HCEC 1CT (cell line): ENCODE measurements around the gene SEMA5B.
A peak's percentile ranks its signal among the peaks of the same experiment; 100 is the strongest.

Experiments used
- DNase-seq: peaks from one replicate; pipeline ENCODE4 v3.0.0-alpha.2; 2017

Gene SEMA5B

DNA sequence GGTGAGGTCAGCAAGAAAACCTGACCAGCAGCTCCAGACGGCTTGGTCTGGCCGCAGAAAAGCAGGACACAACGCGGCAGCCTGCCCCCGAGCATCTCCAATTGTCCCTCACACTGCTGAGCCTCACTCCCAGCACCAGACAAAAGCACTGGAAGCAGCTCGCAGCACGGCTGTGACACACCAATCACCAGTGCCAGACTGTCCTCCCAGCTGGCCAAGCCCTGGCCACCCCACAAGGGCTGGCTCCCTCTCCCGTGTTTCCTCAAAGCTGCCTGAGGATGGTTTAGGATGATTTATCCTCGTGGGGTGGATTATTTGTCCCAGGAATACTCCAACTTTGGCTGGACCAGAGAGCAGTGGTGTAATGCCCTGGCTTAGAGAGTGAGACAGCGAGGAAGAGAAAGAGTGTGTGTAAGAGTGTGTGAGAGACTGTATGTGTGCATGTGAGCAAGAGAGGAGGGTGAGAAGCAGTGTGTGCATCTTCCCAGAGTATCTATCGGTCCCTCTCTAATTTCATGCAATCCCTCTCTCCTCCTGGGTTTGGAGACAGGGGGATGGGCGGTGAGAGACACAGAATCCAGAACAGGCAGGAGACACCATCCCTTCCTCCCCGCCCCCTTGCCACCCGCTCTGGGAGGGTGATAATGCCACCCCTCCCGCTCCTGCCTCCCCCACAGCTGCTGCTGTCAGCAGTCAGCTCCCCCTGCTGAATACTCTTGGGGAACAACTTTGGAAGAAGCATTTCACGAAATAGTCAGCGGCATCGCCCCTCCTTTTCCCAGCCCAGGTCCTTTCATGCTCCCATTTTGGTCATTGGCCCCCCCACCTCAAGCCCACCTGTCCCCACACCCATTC is 34.2 kb downstream of the SEMA5B start:
- no peak for DNase-seq

DNA sequence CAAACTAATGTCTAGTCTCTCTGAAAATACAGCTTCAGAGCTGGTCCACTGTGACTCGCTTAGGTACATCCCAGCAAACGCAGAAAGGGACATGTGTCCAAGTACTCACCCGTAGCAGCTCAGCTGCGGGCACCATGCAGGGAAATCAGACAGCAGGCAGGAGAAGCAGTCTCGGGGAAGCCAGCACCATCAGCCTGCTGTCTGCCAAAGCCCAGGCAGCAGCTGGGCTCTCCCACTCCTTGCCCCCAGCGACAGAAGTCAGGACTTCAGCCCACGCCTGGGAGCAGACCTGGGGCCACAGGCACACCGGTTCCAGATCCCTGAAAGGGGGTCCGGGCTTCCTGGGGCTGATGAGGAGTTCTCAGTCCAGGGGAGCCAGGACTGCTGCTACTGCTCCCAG is 34.9 kb downstream of the SEMA5B start:
- DNase-seq: no peak

DNA sequence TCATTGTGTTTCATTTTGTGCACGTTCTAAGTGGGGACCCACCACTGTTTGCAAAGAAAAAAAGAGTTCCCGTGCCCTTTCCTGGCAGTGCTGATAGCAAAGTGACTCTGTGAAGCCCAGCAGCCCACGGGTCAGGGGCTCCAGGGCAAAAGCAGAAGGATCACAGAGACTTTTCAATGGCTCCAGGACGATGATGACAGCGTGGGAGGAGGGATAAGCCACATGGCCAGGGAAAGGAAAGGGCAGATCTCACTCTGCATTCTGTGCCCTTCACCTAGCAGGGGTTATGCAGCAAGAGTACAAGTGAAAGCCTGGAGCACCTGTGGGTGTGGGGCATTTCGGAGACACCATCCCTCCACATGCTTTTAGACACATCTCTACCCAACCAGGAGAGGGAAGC is 35.4 kb downstream of the SEMA5B start:
- no peak for DNase-seq

DNA sequence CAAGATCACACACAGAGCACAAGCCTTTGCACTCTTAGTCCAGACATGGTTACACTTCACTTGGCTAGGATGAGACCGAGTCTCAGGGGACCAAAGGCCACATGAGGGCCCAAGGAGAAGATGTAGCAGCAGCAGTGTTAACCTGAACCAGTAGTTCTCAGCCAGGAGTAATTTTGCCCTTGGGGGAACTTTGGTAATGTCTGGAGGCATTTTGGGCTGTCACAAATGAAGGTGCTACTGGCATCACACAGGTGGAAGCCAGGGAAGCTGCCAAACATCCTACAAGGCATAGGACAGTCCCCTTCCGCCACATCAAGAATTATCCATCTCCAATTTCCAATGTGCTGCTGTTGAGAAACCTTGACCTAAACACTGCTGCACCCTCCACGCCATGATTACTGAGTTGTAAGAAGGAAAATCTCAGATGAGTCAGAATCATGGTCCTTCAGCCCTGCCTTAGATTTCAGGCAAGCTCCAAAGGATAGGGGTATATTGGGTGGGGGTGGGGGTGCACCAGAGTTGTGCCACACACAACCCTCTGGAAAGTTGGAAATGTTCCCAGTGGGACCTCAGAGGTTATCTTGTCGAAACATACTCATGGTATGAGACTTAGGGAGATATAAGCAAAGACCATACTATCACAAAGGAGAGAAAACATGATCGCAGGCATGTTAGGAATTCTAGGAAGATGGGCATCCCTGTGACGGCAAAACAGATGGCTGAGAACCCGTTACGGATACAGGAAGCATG is 36.2 kb downstream of the SEMA5B start:
- no peak for DNase-seq

DNA sequence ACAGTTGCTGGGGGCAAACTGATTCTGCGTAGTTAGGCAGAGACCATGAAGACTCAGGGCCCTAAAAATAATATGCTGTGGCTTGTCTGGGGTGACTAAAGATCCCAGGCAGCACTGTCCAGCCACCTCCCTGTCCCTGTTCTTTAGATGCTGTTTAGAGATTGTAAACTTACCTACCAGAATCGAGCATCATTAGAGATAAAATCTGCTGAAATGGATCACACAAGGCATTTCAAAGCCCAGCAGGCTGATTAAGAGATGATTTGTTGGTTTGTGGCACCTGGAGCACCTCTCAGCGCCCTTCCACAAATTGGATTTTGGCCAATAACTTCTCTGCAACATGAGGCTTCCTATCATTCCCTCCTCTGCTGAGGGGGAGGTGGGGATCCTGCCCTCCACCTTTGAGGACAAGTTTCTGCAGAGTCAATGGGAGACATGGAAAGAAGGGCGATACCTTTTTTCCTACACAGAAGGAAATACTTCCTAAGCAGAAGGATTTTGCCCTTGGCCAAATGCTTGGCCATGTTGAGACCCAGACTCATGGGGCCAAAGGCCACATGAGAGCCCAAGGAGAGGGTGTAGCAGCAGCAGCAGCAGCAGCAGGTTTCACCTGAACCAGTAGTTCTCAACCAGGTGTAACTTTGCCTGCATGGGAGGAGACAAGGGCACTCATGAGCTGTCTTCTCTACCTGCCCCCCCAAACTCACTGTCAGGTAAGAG is 37.5 kb downstream of the SEMA5B start:
- DNase-seq: no peak

DNA sequence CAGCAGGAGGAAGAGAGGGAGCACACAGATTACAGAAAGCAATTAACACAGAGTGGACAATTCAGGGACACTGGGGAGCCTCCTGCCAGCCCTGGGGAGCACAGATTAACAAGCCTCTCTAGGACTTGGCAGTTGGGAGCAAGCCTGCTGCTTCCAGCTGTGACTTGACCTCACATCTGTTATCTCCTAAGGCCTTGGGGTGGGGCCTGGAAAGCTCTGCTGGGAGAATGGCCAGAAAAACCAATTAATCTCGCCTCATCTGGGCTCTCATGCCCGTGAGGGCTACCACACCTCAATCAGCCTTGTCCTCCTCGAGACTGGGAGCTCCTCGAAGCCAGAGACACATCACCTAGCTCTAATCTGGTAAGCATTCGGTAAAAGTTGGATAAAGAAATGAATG is 39.1 kb downstream of the SEMA5B start:
- no peak for DNase-seq

DNA sequence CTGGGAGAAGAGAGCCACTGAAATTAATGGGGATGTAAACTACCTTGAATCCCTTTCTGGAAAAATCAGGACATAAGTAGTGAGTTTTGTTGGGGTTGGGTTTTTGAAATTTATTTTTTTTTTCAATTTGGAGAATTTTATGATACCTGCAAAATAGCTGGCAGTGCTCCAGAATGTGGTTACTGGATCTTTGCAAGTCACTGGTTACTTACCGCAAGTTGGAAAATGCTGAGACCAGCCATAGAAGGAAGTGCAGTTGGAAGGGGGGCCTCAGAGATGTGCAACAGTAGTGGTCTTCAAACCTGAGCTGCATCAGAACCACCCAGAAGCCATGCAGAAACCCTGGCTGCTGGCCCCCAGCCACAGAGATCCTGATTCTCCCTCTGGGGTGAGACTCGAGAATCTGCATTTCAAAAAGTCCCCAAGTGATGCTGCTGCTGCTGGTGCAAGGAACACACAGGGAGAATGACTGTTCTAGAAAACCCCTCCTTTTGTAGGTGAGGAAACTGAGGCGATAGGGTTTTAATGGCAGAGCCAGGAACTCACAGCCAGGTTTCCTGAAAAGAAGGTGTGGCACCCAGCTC is 39.7 kb downstream of the SEMA5B start:
- no peak for DNase-seq

DNA sequence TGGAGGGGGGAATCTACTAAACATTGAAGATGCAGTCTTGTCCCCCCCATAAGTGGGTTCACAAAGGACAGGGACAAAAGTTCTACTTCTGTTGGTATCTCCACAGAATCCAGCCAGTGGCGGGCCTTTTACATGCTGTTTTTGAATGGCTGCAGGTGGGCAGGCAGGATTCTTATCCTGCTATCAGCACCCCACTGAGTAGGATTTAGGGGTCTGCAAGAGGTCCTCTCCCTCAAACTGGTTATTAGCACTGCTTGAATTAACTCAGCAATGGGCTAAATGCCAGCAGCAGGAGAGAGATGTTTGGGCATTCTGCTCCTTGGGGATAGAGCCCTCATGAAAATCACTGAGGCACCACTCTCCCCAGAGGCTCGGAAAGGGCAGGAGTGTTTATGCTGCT is 40.3 kb downstream of the SEMA5B start:
- DNase-seq: no peak

DNA sequence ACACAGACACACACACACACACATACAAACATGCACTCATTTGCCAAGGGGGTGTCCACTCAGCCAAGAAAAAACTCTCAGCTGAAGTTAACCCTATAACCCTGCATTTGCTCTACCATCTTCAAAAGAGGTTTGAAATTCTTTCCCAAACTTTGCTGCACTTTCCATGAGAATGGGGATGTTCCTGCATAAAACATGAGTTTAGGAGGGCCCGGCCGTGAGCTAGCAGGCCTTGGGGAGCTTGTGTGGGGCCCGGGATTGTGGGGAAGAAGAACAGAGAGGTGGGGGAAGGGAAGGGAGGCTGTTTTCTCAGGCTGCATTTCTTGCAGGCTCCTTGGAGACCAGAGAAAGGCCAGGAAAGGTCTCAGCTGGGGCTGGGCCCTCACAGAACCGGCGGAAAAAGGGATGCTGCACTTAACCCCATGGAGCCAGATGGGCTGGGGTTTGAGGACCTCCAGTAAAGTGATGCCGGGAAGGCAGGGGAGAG is 40.8 kb downstream of the SEMA5B start:
- no peak for DNase-seq

DNA sequence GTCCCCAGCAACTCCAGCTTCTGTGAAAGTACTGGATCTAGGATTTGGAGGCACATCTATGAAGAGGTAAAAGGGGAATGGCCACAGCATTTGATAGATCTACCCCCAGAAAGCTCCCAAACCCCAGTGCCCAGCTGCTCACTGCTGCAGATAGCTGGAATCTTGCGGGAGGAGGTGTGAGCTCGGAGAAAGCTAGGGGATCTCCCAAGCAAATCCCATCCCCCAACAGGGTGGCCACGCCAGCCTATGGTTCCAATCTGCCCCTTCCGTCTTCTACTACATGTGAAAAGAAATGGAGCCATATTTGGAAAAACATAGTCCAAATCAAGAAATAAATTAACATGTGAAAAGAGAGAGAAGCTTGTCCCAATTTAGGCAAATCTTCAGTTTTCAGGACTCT is 42.0 kb downstream of the SEMA5B start:
- DNase-seq: no peak

DNA sequence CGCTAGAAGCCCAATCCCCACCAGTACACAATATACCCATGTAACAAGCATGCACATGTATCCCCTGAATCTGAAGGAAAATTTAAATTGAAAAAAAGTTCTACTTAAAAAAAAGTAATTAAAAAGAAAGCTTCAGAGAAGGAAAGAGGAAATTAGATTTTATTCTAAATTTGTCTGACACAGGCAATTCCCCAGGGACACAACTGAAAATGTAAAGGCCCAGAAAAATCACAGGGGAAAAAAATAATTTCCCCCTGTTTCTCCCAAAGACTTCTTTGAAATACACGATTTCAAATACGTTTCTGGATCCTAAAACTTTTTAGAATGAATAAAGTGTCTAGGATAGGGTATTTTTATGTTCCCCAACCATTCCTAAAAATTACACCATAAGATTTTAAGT is 42.9 kb downstream of the SEMA5B start:
- no peak for DNase-seq

DNA sequence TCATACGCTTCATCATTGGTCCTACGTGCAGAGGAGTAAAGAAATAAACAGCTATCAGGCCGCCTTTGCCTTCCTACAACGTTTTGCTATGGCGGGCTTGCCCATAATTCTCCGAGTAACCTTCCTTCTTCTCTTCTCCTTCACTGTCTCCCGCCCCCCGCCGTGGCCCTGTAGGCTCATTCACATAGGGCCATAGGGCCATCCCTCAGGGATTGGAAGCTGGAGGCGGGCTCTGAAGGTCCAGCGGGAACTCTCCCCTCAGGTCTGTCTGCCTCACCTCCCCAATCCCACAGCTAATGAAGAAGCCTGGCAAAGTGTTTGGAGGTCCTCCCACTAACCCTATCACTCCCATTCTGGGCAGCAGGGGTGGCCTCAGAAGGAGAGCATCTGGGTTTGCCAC is 43.6 kb downstream of the SEMA5B start:
- no peak for DNase-seq

DNA sequence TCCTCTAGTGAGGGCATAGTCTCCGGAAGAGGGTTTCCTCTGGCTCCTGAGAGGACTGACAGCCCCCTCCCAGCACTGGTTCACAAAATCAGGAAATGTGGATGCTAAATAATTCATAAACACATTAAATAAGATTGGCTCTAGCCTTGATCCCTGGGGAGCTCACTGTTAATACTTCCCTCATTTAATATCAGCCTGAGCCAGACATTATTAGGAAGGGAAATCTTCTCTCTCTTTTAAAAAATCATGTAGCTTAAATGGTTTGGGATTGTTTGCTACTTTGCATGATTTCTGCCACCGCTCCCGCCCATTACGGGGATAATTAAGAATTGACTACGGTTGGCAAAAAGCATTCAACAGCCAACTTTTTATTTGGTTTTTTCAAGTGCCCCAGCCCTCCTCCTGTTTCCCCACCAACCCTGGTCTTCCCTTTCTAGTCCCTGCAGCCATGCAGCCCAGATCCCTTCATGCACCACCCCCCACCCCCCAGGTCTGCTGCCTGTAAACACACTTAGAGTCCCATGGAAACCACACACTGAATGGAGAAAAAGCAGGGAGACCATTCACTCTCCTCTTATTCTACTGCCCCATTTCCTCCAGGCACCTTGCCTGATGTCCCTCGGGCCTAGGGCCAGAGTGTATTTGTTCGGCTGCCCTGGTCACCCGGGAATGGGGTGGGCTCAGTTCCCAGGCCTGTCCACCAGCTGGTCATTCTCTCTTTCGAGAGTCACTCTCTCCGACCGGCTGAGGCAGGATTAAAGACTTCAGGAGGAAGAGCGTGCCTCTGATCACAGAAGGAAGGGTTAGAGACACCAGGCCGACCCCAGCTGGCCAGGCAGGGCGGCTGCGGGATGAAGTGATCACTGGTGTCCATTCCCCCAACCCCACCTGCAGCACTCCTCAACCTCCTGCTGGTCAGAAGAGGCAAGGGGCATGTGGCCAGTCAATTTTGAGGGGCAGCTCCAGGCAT is 45.1 kb downstream of the SEMA5B start:
- DNase-seq: no peak

DNA sequence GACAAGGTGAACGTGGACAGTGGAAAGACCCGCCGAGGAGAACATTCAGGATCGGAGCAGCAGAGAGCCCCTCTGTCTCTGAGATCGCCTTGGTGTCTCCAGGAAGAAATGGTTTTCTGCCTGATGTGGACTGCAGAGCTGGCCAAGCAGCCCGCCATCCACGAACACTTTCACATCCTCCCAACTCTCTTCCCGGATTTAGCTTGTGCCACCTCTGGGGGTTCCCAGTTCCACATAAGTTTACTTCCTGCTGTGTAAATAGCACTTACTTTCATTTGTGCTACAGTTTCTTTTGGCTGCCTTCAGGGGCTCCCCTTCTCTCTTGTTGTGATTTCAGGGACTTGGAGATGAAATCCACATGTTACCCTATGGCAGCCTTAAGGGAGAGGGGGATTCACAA is 48.4 kb downstream of the SEMA5B start:
- no peak for DNase-seq

DNA sequence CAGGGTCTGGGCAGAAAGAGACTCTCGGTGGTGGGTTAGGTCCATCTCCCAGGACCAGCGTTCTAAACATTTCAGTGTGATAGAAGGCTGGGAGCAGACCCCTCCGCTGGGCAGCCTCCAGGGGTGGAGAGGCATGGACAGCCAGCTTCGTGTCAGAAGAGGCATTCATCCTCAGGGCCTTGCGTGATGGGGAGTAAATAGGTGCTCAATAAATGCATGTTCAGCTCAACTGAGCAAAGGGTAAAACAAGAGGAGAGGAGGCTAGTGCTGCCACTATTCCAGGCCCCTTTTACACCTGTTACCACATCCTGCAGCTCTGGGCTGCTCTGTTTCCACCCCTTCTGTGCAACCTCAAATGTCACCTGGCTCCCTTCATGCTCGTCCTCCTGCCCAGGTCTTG is 49.0 kb downstream of the SEMA5B start:
- no peak for DNase-seq

DNA sequence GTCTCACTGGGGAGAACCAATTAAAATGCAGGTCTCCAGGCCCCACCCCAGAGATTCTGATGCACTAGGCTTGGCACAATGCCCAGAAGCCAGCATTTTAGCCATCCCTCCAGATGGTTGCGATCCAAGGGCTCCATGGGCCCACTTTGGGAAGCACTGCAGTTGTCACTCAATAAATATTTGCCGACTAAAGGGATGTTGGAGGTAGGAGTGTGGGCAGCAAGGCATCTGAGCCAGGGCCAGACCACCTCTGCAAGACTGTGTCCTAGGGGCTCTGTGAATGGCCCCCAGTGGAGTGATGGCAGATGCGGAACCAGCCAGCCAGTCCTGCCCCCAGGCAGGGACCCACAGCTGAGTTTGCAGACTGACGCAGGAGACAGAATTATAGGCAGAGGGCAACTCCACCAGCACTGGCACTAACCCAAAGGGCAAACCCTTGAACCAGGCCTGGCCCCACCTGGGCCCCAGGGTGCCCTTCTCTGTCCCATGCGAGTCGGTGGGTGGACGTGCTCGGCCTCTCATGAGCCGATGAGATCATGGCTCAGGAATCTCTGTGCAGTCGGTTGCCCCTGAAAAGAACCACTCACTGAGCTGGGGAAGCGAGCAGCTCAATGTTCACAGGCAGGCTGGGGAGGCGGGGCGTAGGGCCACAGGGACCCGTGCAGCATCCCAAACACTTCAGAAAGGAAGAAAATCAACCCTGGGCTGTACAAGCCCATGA is 49.7 kb downstream of the SEMA5B start:
- peak; percentile 23 for DNase-seq

DNA sequence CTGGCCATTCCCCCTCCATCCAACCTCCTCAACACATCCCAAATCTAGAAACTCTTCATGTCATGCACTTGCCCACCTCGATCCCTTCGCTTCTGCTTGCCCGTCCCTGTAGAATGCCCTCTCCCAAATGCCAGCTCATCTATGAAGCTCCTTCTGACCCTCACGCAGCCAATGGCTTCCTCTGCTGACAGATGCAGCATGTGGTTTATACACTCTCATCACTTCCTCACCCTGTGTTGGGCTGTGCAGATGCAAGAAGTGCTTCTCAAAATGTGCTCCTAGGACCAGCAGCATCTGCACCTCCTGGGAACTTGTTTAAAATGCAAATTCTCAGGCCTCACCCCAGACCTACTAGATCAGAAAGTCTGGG is 51.7 kb downstream of the SEMA5B start:
- no peak for DNase-seq

DNA sequence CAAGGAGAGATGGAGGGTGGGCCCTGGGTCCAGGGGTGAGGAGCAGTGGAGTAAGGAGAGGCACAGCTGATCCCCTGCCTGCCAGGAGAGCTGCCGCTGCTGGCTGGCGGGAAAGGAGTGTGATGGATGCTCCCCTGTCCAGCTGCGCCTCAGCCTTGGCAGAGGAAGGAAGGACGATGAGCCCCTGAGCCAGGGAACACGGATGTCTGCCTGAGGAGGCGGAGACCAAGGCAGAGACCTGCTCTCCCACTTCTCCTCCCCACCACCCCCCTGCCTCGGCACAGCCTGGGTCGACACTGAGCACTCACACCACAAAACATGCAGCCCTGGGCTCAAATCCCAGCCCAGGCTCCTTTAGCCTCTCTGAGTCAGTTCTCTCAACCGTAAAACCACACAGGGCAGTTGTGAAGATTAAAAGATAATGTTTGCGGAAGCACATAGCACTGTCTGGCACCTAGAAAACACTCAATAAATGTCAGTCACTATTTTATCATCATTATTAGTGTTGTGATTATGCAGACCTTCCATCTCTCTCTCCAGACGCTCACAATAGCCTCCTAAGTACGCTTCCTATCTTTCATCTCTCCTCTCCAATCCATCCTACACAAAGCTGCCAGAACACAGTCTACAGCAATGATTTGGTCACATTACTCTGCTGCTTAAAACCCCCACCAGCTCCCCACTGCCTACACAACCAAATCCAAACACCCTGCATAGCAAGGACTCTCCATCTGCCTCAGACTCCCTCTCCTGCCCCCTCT is 52.2 kb downstream of the SEMA5B start:
- DNase-seq: peak; percentile 8

DNA sequence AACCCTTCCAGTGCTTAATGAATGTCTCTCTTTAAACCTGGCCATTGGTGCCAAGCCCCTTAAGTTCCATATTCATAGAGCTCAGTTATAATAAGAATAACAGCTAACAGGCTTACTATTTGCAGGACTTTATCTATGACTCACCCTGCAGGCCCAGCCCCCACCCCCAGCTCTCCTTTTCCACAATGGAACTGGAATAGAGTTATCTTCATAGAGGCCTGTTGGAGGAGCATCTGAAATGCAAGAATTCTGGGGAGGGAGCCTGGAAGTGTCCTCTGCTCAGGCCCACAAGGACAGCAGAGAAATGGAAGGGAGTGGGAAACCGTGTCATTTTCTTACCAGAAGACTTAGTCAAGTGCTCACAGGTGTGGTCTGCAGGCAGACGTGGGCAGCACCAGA is 52.8 kb downstream of the SEMA5B start:
- peak; percentile 30 for DNase-seq

DNA sequence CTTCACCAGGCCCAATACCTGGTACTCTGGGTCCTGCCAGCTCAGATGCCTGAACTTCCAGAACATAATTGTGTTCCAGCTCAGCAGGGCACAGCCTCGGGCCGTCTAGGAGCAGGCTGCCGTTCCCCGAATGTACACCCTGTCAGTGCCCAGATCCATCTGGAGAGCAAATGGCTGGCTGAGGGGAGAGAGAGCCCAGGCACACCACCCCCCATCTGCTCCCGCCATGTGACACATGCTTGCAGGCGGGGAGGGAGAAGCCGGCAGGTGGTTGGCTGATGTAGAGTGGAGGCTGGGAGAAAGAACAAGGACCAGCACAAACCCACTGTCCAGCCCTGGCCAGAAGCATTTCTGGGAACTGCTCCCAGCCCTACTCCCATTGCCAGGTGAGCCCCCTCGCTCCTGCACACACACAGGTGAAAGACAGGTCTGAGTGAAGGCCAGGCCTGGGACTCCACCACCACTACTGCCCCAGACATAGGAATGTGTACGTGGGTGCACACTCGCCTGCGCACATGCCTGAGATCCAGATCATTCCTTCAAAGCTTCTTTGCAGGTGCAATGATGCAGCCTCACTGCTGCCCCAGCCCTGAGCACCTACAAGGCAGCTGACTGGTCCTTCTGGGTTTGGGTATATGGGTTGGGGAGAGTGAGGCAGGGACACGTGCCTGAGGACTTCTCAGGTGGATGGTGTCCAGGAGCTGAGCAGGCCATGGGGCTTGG is 53.5 kb downstream of the SEMA5B start:
- no peak for DNase-seq
